BE2C (cell line): Measurements from ENCODE around the gene CREB5.

Experiments
- DNase-seq: peaks from one replicate; pipeline ENCODE4 v3.0.0-alpha.2; 2020
- H3K27me3 ChIP-seq: fragments of 250-450 bp; sonication (Bioruptor Pico); 2 replicates; pipeline ENCODE4 v1.5.1; 2020; ENCODE audit warnings: mild to moderate bottlenecking
- H3K36me3 ChIP-seq: fragments of 250-450 bp; sonication (Bioruptor Pico); 2 replicates; pipeline ENCODE4 v1.5.1; 2020; ENCODE audit warnings: mild to moderate bottlenecking
- H3K4me1 ChIP-seq: fragments of 250-450 bp; sonication (Bioruptor Pico); 2 replicates; pipeline ENCODE4 v1.5.1; 2020
- H3K4me3 ChIP-seq: 2 replicates; pipeline ENCODE4 v1.5.1; 2011; ENCODE audit warnings: low read depth, low read length
- H3K9me3 ChIP-seq: fragments of 250-450 bp; sonication (Bioruptor Pico); 2 replicates; pipeline ENCODE4 v1.5.1; 2020
- CTCF ChIP-seq: IDR thresholded peaks from 2 replicates; pipeline ENCODE4 v1.5.1; 2012; ENCODE audit warnings: mild to moderate bottlenecking, low read depth, low read length

The CREB5 gene

GRCh38 chr7:28615091-28615490 is 202.8 kb downstream of the CREB5 start:
- no peak for DNase-seq
- Histone ChIP-seq H3K27me3 (no peaks in the 10 kb centered on the region), H3K4me3 (no peak overlapping the region), H3K4me1 (peaks cover 11% of the 10 kb centered on the region), H3K9me3 (no peaks in the 10 kb centered on the region), H3K36me3 (no peaks in the 10 kb centered on the region)
- peak; percentile 50 for TF ChIP-seq CTCF

- Histone ChIP-seq H3K27me3 (no peaks in the 10 kb centered on the region), H3K9me3 (no peaks in the 10 kb centered on the region), H3K4me1 (peaks cover 11% of the 10 kb centered on the region), H3K36me3 (no peaks in the 10 kb centered on the region), H3K4me3 (no peak overlapping the region)
- no peak for DNase-seq
- no peak for TF ChIP-seq CTCF
Observed at GRCh38 chr7:28617308-28617880, 205.1 kb downstream of the CREB5 start.

GRCh38 chr7:28618383-28618782 is 206.1 kb downstream of the CREB5 start:
- peaks cover 11% of the 10 kb centered on the region for H3K4me1 ChIP-seq
- peak; percentile 70 for DNase-seq
- TF ChIP-seq CTCF, result no peak
- no peaks in the 10 kb centered on the region for H3K9me3 ChIP-seq
- no peaks in the 10 kb centered on the region for H3K27me3 ChIP-seq
- H3K4me3 ChIP-seq, result no peak overlapping the region
- H3K36me3 ChIP-seq, result no peaks in the 10 kb centered on the region

GRCh38 chr7:28619256-28619655 is 206.9 kb downstream of the CREB5 start:
- H3K4me3 ChIP-seq, result no peak overlapping the region
- H3K9me3 ChIP-seq, result no peaks in the 10 kb centered on the region
- no peaks in the 10 kb centered on the region for H3K36me3 ChIP-seq
- no peak for TF ChIP-seq CTCF
- peaks cover 11% of the 10 kb centered on the region for H3K4me1 ChIP-seq
- no peaks in the 10 kb centered on the region for H3K27me3 ChIP-seq
- DNase-seq, result no peak

GRCh38 chr7:28621369-28621841 is 209.1 kb downstream of the CREB5 start:
- H3K4me1 ChIP-seq, result peaks cover 11% of the 10 kb centered on the region
- DNase-seq, result no peak

More at GRCh38 chr7:28621369-28621841, 209.1 kb downstream of the CREB5 start:
- Histone ChIP-seq H3K9me3 (no peaks in the 10 kb centered on the region), H3K27me3 (no peaks in the 10 kb centered on the region), H3K4me3 (no peak overlapping the region), H3K36me3 (no peaks in the 10 kb centered on the region)
- no peak for TF ChIP-seq CTCF
